GM21423 (cell line): ENCODE measurements around the gene UGGT1.

Experiments
- ATAC-seq: cut with Tn5 transposase; IDR thresholded peaks from one replicate; pipeline ENCODE4 v1.9.1; 2021; ENCODE audit warnings: mild to moderate bottlenecking, moderate library complexity; ENCODE audit not compliant: unreplicated experiment

The UGGT1 gene

DNA sequence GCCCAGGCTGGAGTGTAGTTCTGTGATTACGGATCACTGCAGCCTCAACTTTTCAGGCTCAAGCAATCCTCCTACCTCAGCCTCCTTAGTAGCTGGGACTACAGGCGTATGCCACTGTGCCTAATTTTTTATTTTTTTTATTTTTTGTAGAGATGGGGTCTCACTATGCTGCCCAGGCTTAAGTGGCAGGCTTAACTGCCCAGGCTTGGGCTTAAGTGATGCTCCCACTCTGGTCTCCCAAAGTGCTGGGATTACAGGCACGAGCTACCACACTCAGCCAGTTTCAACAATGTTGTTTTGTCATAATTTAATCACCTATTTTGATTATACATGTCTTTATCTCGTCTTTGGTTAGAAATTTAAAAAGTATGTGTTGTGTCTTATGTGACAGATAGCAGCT is 18.2 kb downstream of the UGGT1 start:
- ATAC-seq = no peak

- ATAC-seq = no peak
Observed at GRCh38 chr2:128115921-128116623, 25.1 kb downstream of the UGGT1 start.

DNA sequence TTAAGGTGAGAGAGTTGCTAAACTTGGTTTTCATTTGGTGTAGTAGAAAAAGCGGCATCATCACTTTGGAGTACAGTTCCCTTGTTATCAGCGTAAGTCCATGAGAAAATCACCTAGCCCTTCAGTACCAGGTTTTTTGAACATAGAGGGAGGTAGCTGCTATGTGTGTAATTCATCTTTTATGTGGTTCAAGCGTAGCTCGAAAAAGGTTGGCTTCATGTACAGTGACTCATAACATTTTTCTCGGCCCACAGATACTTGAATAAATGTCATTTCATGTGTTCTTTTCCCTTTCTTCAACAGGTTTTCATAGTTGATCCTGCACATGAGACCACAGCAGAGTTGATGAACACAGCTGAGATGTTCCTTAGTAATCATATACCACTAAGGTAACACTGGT is 43.6 kb downstream of the UGGT1 start:
- no peak for ATAC-seq

- ATAC-seq = no peak
Observed at GRCh38 chr2:128137094-128137616, 46.2 kb downstream of the UGGT1 start.

- ATAC-seq = no peak
Observed at GRCh38 chr2:128139624-128140023, 48.6 kb downstream of the UGGT1 start.

DNA sequence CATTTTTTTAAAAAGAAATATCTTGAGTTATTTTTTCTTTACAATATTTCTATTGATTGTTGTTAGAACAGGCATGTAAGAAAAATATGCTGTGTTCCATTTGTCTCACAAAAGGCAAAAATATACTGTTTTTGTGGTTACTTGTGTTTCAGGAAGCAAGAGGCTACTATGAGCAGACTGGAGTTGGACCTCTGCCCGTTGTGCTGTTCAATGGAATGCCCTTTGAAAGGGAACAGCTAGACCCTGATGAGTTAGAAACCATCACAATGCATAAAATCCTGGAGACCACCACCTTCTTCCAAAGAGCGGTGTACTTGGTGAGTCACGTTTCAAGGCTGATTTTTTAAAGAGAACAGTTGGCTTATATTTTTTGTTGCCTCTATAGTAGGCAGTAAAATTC is 54.7 kb downstream of the UGGT1 start:
- ATAC-seq = no peak

- ATAC-seq = no peak
Observed at GRCh38 chr2:128153786-128154185, 62.8 kb downstream of the UGGT1 start.

- ATAC-seq = no peak
Observed at GRCh38 chr2:128154225-128154624, 63.2 kb downstream of the UGGT1 start.

DNA sequence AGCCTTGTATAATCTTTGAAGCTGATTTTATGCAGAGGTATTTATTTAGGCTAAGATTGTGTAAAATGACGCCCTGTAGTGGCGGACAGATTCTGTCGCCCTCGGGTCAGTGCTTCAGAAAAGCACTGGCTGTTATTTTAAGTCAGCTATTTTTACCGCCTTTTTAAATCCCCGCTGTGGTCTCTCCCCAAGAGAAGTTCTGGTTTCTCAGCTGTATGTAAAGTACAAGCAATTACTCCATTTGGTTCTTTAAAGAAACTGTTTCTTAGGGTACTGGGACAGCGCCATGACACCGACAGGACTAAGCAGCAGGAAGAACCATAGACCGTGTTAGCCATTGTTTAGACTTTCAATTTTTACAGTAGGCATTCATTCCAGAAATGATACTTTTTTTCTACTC is 65.0 kb downstream of the UGGT1 start:
- no peak for ATAC-seq

GRCh38 chr2:128156812-128157211 is 65.8 kb downstream of the UGGT1 start:
- ATAC-seq = no peak

GRCh38 chr2:128157644-128158043 is 66.6 kb downstream of the UGGT1 start:
- no peak for ATAC-seq

- no peak for ATAC-seq
Observed at GRCh38 chr2:128158176-128158575, 67.2 kb downstream of the UGGT1 start.

DNA sequence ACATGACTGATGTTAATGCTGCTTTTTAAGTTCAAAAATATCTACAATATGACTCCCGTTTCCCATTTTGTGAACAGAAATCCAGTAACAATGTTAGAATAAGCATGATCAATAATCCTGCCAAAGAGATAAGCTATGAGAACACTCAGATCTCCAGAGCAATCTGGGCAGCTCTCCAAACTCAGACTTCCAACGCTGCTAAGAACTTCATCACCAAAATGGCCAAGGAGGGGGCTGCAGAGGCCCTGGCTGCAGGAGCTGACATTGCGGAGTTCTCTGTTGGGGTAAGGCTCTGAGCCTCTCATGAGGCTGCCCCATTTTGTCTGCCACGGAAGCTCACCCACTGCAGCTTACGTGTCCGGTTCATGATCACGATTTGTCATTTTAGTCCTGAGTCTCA is 68.4 kb downstream of the UGGT1 start:
- ATAC-seq = no peak

DNA sequence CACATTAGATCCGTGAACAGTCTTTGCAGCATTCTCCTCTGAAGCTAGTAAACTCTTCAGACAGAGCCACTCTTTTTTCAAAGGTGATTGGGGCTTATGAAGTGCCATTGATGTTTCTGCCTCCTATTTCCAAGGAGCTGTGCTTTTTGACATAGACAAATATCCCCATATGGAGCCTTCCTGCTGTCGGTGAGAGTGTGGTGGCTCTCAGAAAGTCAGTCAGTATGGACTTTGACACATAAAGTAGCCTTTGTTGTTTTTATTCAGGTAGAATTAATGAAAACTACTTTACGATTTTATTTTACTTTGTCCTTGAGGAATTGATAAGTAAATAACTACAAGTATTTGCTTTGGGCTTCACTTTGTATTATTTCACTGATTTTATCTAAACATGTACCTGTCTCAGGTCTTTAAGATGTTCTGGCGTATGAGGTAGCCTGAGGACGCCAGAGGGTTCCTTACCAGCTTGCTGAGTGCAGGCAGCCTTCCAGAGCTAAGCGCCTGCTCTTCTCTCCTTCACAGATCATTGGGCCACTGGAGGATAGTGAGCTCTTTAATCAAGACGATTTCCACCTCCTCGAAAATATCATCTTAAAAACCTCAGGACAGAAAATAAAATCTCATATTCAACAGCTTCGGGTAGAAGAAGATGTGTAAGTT is 69.7 kb downstream of the UGGT1 start:
- ATAC-seq = no peak

GRCh38 chr2:128162266-128162665 is 71.3 kb downstream of the UGGT1 start:
- ATAC-seq = no peak

GRCh38 chr2:128164311-128164710 is 73.3 kb downstream of the UGGT1 start:
- ATAC-seq = no peak

DNA sequence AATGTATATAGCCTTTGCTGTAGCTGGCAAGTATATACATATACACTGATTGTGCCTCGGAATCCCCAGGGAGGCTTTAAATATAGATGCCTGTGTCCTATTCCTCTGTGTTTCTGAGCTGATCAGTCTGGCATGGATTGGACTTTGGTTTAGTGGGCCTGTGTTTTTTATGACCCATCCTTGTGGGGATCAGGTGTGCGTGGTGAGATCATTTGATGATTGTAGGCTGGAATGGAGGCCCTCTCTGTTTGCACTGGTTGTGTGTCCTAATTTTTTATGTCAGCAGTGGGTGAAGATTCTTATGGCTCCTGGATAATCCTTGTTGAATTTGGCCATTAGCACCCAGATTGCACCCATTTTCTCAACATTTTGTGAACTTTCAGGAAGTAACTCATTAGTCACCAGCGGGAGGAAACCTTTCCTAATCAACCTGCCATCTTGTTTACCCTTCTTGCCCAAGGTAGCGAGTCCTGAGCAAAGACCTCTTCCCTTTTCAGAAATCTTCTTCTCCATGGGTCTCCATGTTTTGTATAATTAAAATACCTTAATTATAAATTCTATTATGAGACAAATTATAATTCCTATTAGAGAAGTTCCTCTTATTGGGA is 75.8 kb downstream of the UGGT1 start:
- no peak for ATAC-seq

GRCh38 chr2:128169094-128169493 is 78.1 kb downstream of the UGGT1 start:
- no peak for ATAC-seq

- no peak for ATAC-seq
Observed at GRCh38 chr2:128169497-128169896, 78.5 kb downstream of the UGGT1 start.

DNA sequence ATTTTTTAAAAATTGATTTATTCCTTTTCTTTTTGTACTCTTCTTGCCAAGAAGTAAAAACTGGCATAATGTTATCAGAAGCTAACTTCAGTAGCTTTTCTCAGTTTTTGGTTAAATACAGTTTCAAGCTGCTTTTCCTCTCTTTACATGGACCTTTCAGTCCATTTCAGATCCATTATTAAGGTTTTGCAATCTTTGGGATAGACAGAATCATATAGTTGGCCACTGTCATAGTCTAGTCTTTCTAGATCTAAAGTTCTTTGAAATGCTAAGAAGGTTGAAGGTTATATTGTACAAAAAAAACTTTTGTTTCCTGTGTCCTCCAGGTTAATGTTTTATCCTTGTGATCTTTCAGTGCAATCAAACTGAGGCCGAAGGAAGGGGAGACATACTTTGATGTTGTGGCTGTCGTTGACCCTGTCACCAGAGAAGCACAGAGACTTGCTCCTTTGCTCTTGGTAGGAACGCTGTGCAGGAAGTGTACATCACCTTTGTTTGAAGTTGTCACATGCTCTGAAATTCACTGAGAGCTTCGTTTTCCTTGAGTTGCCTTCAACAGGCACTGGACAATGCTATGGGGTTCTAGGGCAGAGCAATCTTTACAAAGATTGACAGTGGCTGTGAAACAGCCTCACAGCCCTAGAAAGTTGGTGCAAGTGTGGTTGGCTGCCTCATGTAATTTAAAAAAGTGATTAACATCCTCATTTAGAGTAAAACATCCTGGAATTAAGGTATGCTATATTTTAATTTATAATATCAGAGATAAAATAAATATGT is 79.1 kb downstream of the UGGT1 start:
- no peak for ATAC-seq

GRCh38 chr2:128170776-128171175 is 79.8 kb downstream of the UGGT1 start:
- no peak for ATAC-seq
